ENCODE results near the gene SLC26A11. TPM values are rescaled to one million over a fixed set of nuclear protein-coding genes. Genes with fewer than 3 reads are reported as not detected.

Gene SLC26A11
- total RNA-seq, 1 donor from 2014 or later: 16.1 TPM

GRCh38 chr17:80218391-80218790, 1.8 kb upstream of the SLC26A11 start:
- Histone ChIP-seq H3K27ac (ENCODE audit: low read depth, low read length) (no peak overlapping the region), H3K4me3 (ENCODE audit: insufficient read depth, low read depth, low read length) (no peak overlapping the region), H3K36me3 (ENCODE audit: insufficient read depth, low read length) (no peaks in the 10 kb centered on the region), H3K4me1 (ENCODE audit: insufficient read depth, low read length) (peaks cover 10% of the 10 kb centered on the region), H2AFZ (ENCODE audit: low read depth, low read length) (no peak overlapping the region), H3K9ac (ENCODE audit: low read length) (no peak overlapping the region), H3K27me3 (ENCODE audit: insufficient read depth, low read length) (no peaks in the 10 kb centered on the region), H3K4me2 (ENCODE audit: low read length) (no peak overlapping the region), H4K20me1 (ENCODE audit: insufficient read depth, low read length) (peaks cover 19% of the 10 kb centered on the region), H3K79me2 (ENCODE audit: insufficient read depth, low read length) (no peaks in the 10 kb centered on the region), H3K9me3 (ENCODE audit: insufficient read depth, low read depth, low read length) (no peaks in the 10 kb centered on the region)
- Mint-ChIP-seq H3K27ac (ENCODE audit: unreplicated experiment) (no peak overlapping the region), H3K36me3 (ENCODE audit: low read depth, unreplicated experiment) (peaks cover 13% of the 10 kb centered on the region), H3K27me3 (ENCODE audit: low read depth, unreplicated experiment) (no peaks in the 10 kb centered on the region), H3K9me3 (ENCODE audit: unreplicated experiment) (no peaks in the 10 kb centered on the region), H3K4me3 (ENCODE audit: unreplicated experiment) (peak overlapping the region; percentile 50), H3K4me1 (ENCODE audit: low read depth, unreplicated experiment) (peaks cover 3% of the 10 kb centered on the region)
- FAIRE-seq: no peak
- TF ChIP-seq EZH2 (IDR thresholded peaks at IDR 0.05; ENCODE audit: insufficient read depth, low read length) (no peak), CTCF (IDR thresholded peaks at IDR 0.05; ENCODE audit: insufficient read depth, low read depth, low read length) (no peak)
- no peak for DNase-seq (ENCODE audit: low read depth)

- H3K27me3 ChIP-seq (ENCODE audit: insufficient read depth, low read length): no peaks in the 10 kb centered on the region
- H3K27ac ChIP-seq (ENCODE audit: low read depth, low read length): no peak overlapping the region
- DNase-seq (ENCODE audit: low read depth) (peak; percentile 84), FAIRE-seq (peak; percentile 55)
- H3K4me2 ChIP-seq (ENCODE audit: low read length): peak overlapping the region; percentile 91
- H3K4me3 ChIP-seq (ENCODE audit: insufficient read depth, low read depth, low read length): peak overlapping the region; percentile 58
- TF ChIP-seq EZH2 (IDR thresholded peaks at IDR 0.05; ENCODE audit: insufficient read depth, low read length) (no peak), CTCF (IDR thresholded peaks at IDR 0.05; ENCODE audit: insufficient read depth, low read depth, low read length) (no peak)
- peaks cover 10% of the 10 kb centered on the region for H3K4me1 ChIP-seq (ENCODE audit: insufficient read depth, low read length)
- Mint-ChIP-seq H3K4me1 (ENCODE audit: low read depth, unreplicated experiment) (peaks cover 3% of the 10 kb centered on the region), H3K36me3 (ENCODE audit: low read depth, unreplicated experiment) (peaks cover 13% of the 10 kb centered on the region), H3K27ac (ENCODE audit: unreplicated experiment) (peak overlapping the region; percentile 68), H3K9me3 (ENCODE audit: unreplicated experiment) (no peaks in the 10 kb centered on the region), H3K27me3 (ENCODE audit: low read depth, unreplicated experiment) (no peaks in the 10 kb centered on the region), H3K4me3 (ENCODE audit: unreplicated experiment) (peak overlapping the region; percentile 88)
- no peaks in the 10 kb centered on the region for H3K79me2 ChIP-seq (ENCODE audit: insufficient read depth, low read length)
- peak overlapping the region; percentile 72 for H3K9ac ChIP-seq (ENCODE audit: low read length)
- H2AFZ ChIP-seq (ENCODE audit: low read depth, low read length): no peak overlapping the region
- H3K9me3 ChIP-seq (ENCODE audit: insufficient read depth, low read depth, low read length): no peaks in the 10 kb centered on the region
- peaks cover 19% of the 10 kb centered on the region for H4K20me1 ChIP-seq (ENCODE audit: insufficient read depth, low read length)
- no peaks in the 10 kb centered on the region for H3K36me3 ChIP-seq (ENCODE audit: insufficient read depth, low read length)
These were observed 1.0 kb upstream of the SLC26A11 start for GRCh38 chr17:80219013-80219762.

- Histone ChIP-seq H3K4me2 (ENCODE audit: low read length) (peak overlapping the region; percentile 91), H3K27me3 (ENCODE audit: insufficient read depth, low read length) (no peaks in the 10 kb centered on the region), H2AFZ (ENCODE audit: low read depth, low read length) (peak overlapping the region; percentile 64), H3K4me1 (ENCODE audit: insufficient read depth, low read length) (peaks cover 10% of the 10 kb centered on the region), H3K79me2 (ENCODE audit: insufficient read depth, low read length) (no peaks in the 10 kb centered on the region), H3K27ac (ENCODE audit: low read depth, low read length) (no peak overlapping the region), H3K9ac (ENCODE audit: low read length) (peak overlapping the region; percentile 72), H3K9me3 (ENCODE audit: insufficient read depth, low read depth, low read length) (no peaks in the 10 kb centered on the region), H3K4me3 (ENCODE audit: insufficient read depth, low read depth, low read length) (peak overlapping the region; percentile 58), H3K36me3 (ENCODE audit: insufficient read depth, low read length) (no peaks in the 10 kb centered on the region), H4K20me1 (ENCODE audit: insufficient read depth, low read length) (peaks cover 19% of the 10 kb centered on the region)
- FAIRE-seq (no peak), DNase-seq (ENCODE audit: low read depth) (no peak)
- peak overlapping the region; percentile 88 for H3K4me3 Mint-ChIP-seq (ENCODE audit: unreplicated experiment)
- H3K4me1 Mint-ChIP-seq (ENCODE audit: low read depth, unreplicated experiment): peaks cover 3% of the 10 kb centered on the region
- H3K9me3 Mint-ChIP-seq (ENCODE audit: unreplicated experiment): no peaks in the 10 kb centered on the region
- peak overlapping the region; percentile 68 for H3K27ac Mint-ChIP-seq (ENCODE audit: unreplicated experiment)
- no peaks in the 10 kb centered on the region for H3K27me3 Mint-ChIP-seq (ENCODE audit: low read depth, unreplicated experiment)
- H3K36me3 Mint-ChIP-seq (ENCODE audit: low read depth, unreplicated experiment): peaks cover 13% of the 10 kb centered on the region
- no peak for TF ChIP-seq CTCF (IDR thresholded peaks at IDR 0.05; ENCODE audit: insufficient read depth, low read depth, low read length)
These were observed 519 bp upstream of the SLC26A11 start for GRCh38 chr17:80219763-80220053.
